Hematopoietic multipotent progenitor cell treated with erythropoietin and hydrocortisone succinate and interleukin-3 and kit ligand, for 4 days (in vitro differentiated cells): ENCODE data around the gene CACNA2D4.

ENCODE experiments used
- DNase-seq: peaks from one replicate; pipeline ENCODE4 v3.0.0-alpha.2; 2015

The CACNA2D4 gene

GRCh38 chr12:1885082-1885596 is 33.3 kb downstream of the CACNA2D4 start:
- no peak for DNase-seq

GRCh38 chr12:1884651-1885050 is 33.8 kb downstream of the CACNA2D4 start:
- no peak for DNase-seq

- DNase-seq: no peak
Observed at GRCh38 chr12:1883513-1883912, 34.9 kb downstream of the CACNA2D4 start.

GRCh38 chr12:1882850-1883470 is 35.5 kb downstream of the CACNA2D4 start:
- DNase-seq: no peak

- DNase-seq: no peak
Observed at GRCh38 chr12:1882405-1882804, 36.0 kb downstream of the CACNA2D4 start.

- DNase-seq: no peak
Observed at GRCh38 chr12:1881936-1882335, 36.5 kb downstream of the CACNA2D4 start.

GRCh38 chr12:1881301-1881700 is 37.2 kb downstream of the CACNA2D4 start:
- no peak for DNase-seq

GRCh38 chr12:1880876-1881275 is 37.6 kb downstream of the CACNA2D4 start:
- DNase-seq: no peak

GRCh38 chr12:1880153-1880845 is 38.2 kb downstream of the CACNA2D4 start:
- peak; percentile 2 for DNase-seq

GRCh38 chr12:1879633-1880032 is 38.8 kb downstream of the CACNA2D4 start:
- no peak for DNase-seq

GRCh38 chr12:1878695-1879094 is 39.8 kb downstream of the CACNA2D4 start:
- no peak for DNase-seq

- no peak for DNase-seq
Observed at GRCh38 chr12:1878214-1878613, 40.2 kb downstream of the CACNA2D4 start.

GRCh38 chr12:1877169-1877878 is 41.1 kb downstream of the CACNA2D4 start:
- no peak for DNase-seq

- no peak for DNase-seq
Observed at GRCh38 chr12:1876086-1876485, 42.4 kb downstream of the CACNA2D4 start.

GRCh38 chr12:1875608-1876007 is 42.8 kb downstream of the CACNA2D4 start:
- DNase-seq: no peak

GRCh38 chr12:1873531-1874510 is 44.6 kb downstream of the CACNA2D4 start:
- no peak for DNase-seq

- DNase-seq: no peak
Observed at GRCh38 chr12:1872448-1872847, 46.0 kb downstream of the CACNA2D4 start.

GRCh38 chr12:1872001-1872400 is 46.5 kb downstream of the CACNA2D4 start:
- no peak for DNase-seq

- no peak for DNase-seq
Observed at GRCh38 chr12:1870998-1871917, 47.2 kb downstream of the CACNA2D4 start.

- DNase-seq: no peak
Observed at GRCh38 chr12:1870086-1870485, 48.4 kb downstream of the CACNA2D4 start.

GRCh38 chr12:1869145-1869544 is 49.3 kb downstream of the CACNA2D4 start:
- no peak for DNase-seq
